ENCODE results near the gene RSKR.

The RSKR gene

GRCh38 chr17:28598389-28598788, 15.6 kb downstream of the RSKR start:
- Histone ChIP-seq H3K36me3 (ENCODE audit: control insufficient read depth, insufficient read depth, low read length) (peaks cover under 1% of the 10 kb centered on the region), H3K4ac (ENCODE audit: low read depth, low read length) (peak overlapping the region; percentile 73), H3K79me2 (ENCODE audit: control insufficient read depth, insufficient read depth, low read length) (peaks cover 6% of the 10 kb centered on the region), H3K4me2 (ENCODE audit: low read length) (peak overlapping the region; percentile 52), H3K23ac (ENCODE audit: low read length) (peak overlapping the region; percentile 56), H3K4me3 (ENCODE audit: low read length) (peak overlapping the region; percentile 93), H3K27me3 (ENCODE audit: insufficient read depth, low read length, poor library complexity) (no peaks in the 10 kb centered on the region), H4K8ac (ENCODE audit: low read depth, low read length) (no peak overlapping the region), H2BK5ac (ENCODE audit: low read length) (no peak overlapping the region), H4K5ac (ENCODE audit: low read length) (no peak overlapping the region), H2BK15ac (replicated peaks; ENCODE audit: low read depth) (no peak overlapping the region), H2BK120ac (ENCODE audit: low read depth, low read length) (no peak overlapping the region), H3K56ac (ENCODE audit: low read length) (peak overlapping the region; percentile 91), H3K4me1 (ENCODE audit: control insufficient read depth, low read depth, low read length) (peaks cover 3% of the 10 kb centered on the region), H3K18ac (ENCODE audit: low read length) (peak overlapping the region; percentile 72), H3K79me1 (ENCODE audit: low read length) (no peaks in the 10 kb centered on the region), H2AK5ac (ENCODE audit: low read length) (no peak overlapping the region), H3K9ac (ENCODE audit: low read length) (peak overlapping the region; percentile 80), H3K27ac (ENCODE audit: low read depth, low read length) (no peak overlapping the region)
- no peak for DNase-seq
- no CpG with 5 or more reads among the region's 17 CpGs for WGBS (ENCODE audit: extremely low coverage, insufficient coverage, low lambda C conversion rate)

DNA sequence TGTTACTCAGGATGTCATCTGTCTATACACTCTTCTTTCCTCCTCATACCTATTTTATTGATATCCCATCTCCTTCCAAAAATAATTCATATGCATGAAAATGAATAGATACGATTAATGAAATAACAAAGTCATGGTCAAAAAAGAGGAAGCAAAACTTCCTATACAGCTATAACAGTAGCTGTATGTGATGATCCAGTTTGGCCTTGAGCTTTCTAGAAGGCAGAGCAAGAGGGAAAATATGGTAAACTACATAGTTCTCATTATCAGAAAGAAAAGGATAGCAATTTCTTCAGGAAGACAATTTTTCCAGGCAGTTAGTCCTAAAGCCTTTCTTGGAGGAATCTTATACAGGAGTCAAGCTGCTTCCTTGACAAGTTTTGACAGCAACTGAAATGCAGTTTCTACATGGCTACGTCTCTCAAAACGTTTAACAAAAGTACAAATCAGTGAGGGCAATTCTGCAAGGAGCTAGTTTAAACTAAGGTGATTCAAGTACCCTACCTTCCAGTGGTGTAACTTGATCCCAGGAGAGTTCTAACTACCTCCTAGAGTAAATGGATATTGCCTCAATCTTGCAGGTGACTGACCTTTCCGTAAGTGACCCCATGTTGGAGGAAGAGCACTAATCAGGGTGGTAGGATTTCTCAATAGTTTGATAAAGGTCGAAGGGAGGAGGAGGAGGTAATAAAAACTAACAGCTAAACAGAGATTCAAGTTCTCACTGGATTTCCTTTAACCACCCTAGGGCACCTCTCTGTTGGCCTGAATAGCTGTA, 16.2 kb downstream of the RSKR start:
- Histone ChIP-seq H3K4me2 (ENCODE audit: low read length) (peak overlapping the region; percentile 52), H2BK15ac (replicated peaks; ENCODE audit: low read depth) (no peak overlapping the region), H3K18ac (ENCODE audit: low read length) (no peak overlapping the region), H3K27ac (ENCODE audit: low read depth, low read length) (no peak overlapping the region), H3K4ac (ENCODE audit: low read depth, low read length) (peak overlapping the region; percentile 73), H2BK5ac (ENCODE audit: low read length) (no peak overlapping the region), H3K4me3 (ENCODE audit: low read length) (peak overlapping the region; percentile 93), H4K8ac (ENCODE audit: low read depth, low read length) (no peak overlapping the region), H3K9ac (ENCODE audit: low read length) (peak overlapping the region; percentile 80), H3K36me3 (ENCODE audit: control insufficient read depth, insufficient read depth, low read length) (peaks cover 6% of the 10 kb centered on the region), H3K79me1 (ENCODE audit: low read length) (no peaks in the 10 kb centered on the region), H3K4me1 (ENCODE audit: control insufficient read depth, low read depth, low read length) (peaks cover 3% of the 10 kb centered on the region), H3K56ac (ENCODE audit: low read length) (peak overlapping the region; percentile 91), H3K79me2 (ENCODE audit: control insufficient read depth, insufficient read depth, low read length) (peaks cover 6% of the 10 kb centered on the region), H4K5ac (ENCODE audit: low read length) (no peak overlapping the region), H2BK120ac (ENCODE audit: low read depth, low read length) (no peak overlapping the region), H2AK5ac (ENCODE audit: low read length) (no peak overlapping the region), H3K27me3 (ENCODE audit: insufficient read depth, low read length, poor library complexity) (no peaks in the 10 kb centered on the region), H3K23ac (ENCODE audit: low read length) (no peak overlapping the region)
- WGBS (ENCODE audit: extremely low coverage, insufficient coverage, low lambda C conversion rate): no CpG with 5 or more reads among the region's 5 CpGs
- DNase-seq: peak; percentile 19

- Histone ChIP-seq H2BK120ac (ENCODE audit: low read depth, low read length) (no peak overlapping the region), H2AK5ac (ENCODE audit: low read length) (no peak overlapping the region), H2BK15ac (replicated peaks; ENCODE audit: low read depth) (no peak overlapping the region), H2BK5ac (ENCODE audit: low read length) (no peak overlapping the region), H3K79me1 (ENCODE audit: low read length) (peaks cover 9% of the 10 kb centered on the region), H3K18ac (ENCODE audit: low read length) (no peak overlapping the region), H3K23ac (ENCODE audit: low read length) (no peak overlapping the region), H3K9ac (ENCODE audit: low read length) (no peak overlapping the region), H3K4me3 (ENCODE audit: low read length) (no peak overlapping the region), H3K56ac (ENCODE audit: low read length) (no peak overlapping the region), H3K4ac (ENCODE audit: low read depth, low read length) (no peak overlapping the region), H3K79me2 (ENCODE audit: control insufficient read depth, insufficient read depth, low read length) (peaks cover under 1% of the 10 kb centered on the region), H4K8ac (ENCODE audit: low read depth, low read length) (no peak overlapping the region), H3K27ac (ENCODE audit: low read depth, low read length) (no peak overlapping the region), H3K27me3 (ENCODE audit: insufficient read depth, low read length, poor library complexity) (no peaks in the 10 kb centered on the region), H4K5ac (ENCODE audit: low read length) (no peak overlapping the region), H3K4me2 (ENCODE audit: low read length) (no peak overlapping the region), H3K4me1 (ENCODE audit: control insufficient read depth, low read depth, low read length) (no peaks in the 10 kb centered on the region), H3K36me3 (ENCODE audit: control insufficient read depth, insufficient read depth, low read length) (peaks cover 30% of the 10 kb centered on the region)
- no CpG with 5 or more reads among the region's 4 CpGs for WGBS (ENCODE audit: extremely low coverage, insufficient coverage, low lambda C conversion rate)
- no peak for DNase-seq
Observed at GRCh38 chr17:28592260-28592659, 21.7 kb downstream of the RSKR start.

DNA sequence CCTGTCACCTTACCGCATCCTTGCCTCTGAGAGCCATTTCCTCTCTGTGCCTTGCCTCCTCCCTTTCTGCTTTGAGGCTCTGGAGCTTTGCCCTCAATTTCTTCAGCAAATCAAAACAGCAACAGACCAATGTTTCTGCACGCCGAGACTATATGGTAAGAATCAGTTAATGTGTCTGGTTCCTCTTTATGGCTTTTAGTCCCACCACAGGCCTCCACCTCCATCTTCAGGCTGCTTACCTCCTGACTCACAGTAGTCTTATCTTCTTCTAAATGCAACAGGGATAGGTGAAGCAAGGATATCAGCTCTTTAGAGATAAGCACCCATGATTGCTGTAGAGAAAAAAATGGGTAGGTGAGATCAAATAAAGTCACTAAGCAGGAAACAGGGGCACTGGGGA, 28.1 kb downstream of the RSKR start:
- H3K79me2 ChIP-seq (ENCODE audit: control insufficient read depth, insufficient read depth, low read length): no peaks in the 10 kb centered on the region
- no CpG with 5 or more reads among the region's 3 CpGs for WGBS (ENCODE audit: extremely low coverage, insufficient coverage, low lambda C conversion rate)
- H3K4ac ChIP-seq (ENCODE audit: low read depth, low read length): no peak overlapping the region
- no peak overlapping the region for H3K27ac ChIP-seq (ENCODE audit: low read depth, low read length)
- peaks cover 6% of the 10 kb centered on the region for H3K79me1 ChIP-seq (ENCODE audit: low read length)
- no peaks in the 10 kb centered on the region for H3K27me3 ChIP-seq (ENCODE audit: insufficient read depth, low read length, poor library complexity)
- no peak overlapping the region for H2BK120ac ChIP-seq (ENCODE audit: low read depth, low read length)
- H3K4me2 ChIP-seq (ENCODE audit: low read length): no peak overlapping the region
- no peak overlapping the region for H3K4me3 ChIP-seq (ENCODE audit: low read length)
- no peak overlapping the region for H3K56ac ChIP-seq (ENCODE audit: low read length)
- H4K8ac ChIP-seq (ENCODE audit: low read depth, low read length): no peak overlapping the region
- no peak overlapping the region for H3K23ac ChIP-seq (ENCODE audit: low read length)
- no peak overlapping the region for H3K18ac ChIP-seq (ENCODE audit: low read length)
- no peak overlapping the region for H2BK15ac ChIP-seq (replicated peaks; ENCODE audit: low read depth)
- H3K9ac ChIP-seq (ENCODE audit: low read length): no peak overlapping the region
- no peak overlapping the region for H2BK5ac ChIP-seq (ENCODE audit: low read length)
- no peak for DNase-seq
- H3K4me1 ChIP-seq (ENCODE audit: control insufficient read depth, low read depth, low read length): no peaks in the 10 kb centered on the region
- no peak overlapping the region for H2AK5ac ChIP-seq (ENCODE audit: low read length)
- peaks cover 38% of the 10 kb centered on the region for H3K36me3 ChIP-seq (ENCODE audit: control insufficient read depth, insufficient read depth, low read length)
- H4K5ac ChIP-seq (ENCODE audit: low read length): no peak overlapping the region

DNA sequence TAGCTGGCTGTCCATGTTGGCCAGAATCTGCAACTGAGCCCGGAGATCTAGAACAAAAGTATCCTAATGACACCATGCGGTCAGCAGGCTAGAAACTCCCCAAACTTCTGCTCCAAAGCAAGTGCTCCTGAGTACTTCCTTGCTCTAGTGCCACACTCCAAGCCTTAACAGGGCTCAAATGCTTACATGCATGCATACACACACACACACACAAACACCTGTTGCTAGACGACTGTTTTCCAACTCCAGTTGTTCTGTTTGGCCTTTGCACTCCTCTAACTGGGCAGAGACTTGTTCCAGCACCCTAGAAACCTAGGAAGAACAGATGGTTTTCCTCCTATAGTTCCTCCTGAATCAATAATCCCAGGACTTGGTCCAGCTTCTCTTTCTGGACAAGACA, 29.6 kb downstream of the RSKR start:
- H2AK5ac ChIP-seq (ENCODE audit: low read length): no peak overlapping the region
- no peak overlapping the region for H4K8ac ChIP-seq (ENCODE audit: low read depth, low read length)
- no peak overlapping the region for H3K23ac ChIP-seq (ENCODE audit: low read length)
- no peak overlapping the region for H3K4me3 ChIP-seq (ENCODE audit: low read length)
- H3K27ac ChIP-seq (ENCODE audit: low read depth, low read length): no peak overlapping the region
- H3K36me3 ChIP-seq (ENCODE audit: control insufficient read depth, insufficient read depth, low read length): peaks cover 38% of the 10 kb centered on the region
- DNase-seq: no peak
- H3K56ac ChIP-seq (ENCODE audit: low read length): no peak overlapping the region
- no peak overlapping the region for H2BK5ac ChIP-seq (ENCODE audit: low read length)
- no peak overlapping the region for H3K9ac ChIP-seq (ENCODE audit: low read length)
- no peak overlapping the region for H3K4ac ChIP-seq (ENCODE audit: low read depth, low read length)
- no peak overlapping the region for H4K5ac ChIP-seq (ENCODE audit: low read length)
- H3K4me2 ChIP-seq (ENCODE audit: low read length): no peak overlapping the region
- H2BK120ac ChIP-seq (ENCODE audit: low read depth, low read length): no peak overlapping the region
- no peak overlapping the region for H2BK15ac ChIP-seq (replicated peaks; ENCODE audit: low read depth)
- no peak overlapping the region for H3K18ac ChIP-seq (ENCODE audit: low read length)
- H3K79me1 ChIP-seq (ENCODE audit: low read length): peaks cover 6% of the 10 kb centered on the region
- WGBS (ENCODE audit: extremely low coverage, insufficient coverage, low lambda C conversion rate): no CpG with 5 or more reads among the region's 3 CpGs
- H3K79me2 ChIP-seq (ENCODE audit: control insufficient read depth, insufficient read depth, low read length): no peaks in the 10 kb centered on the region
- H3K4me1 ChIP-seq (ENCODE audit: control insufficient read depth, low read depth, low read length): no peaks in the 10 kb centered on the region
- no peaks in the 10 kb centered on the region for H3K27me3 ChIP-seq (ENCODE audit: insufficient read depth, low read length, poor library complexity)

DNA sequence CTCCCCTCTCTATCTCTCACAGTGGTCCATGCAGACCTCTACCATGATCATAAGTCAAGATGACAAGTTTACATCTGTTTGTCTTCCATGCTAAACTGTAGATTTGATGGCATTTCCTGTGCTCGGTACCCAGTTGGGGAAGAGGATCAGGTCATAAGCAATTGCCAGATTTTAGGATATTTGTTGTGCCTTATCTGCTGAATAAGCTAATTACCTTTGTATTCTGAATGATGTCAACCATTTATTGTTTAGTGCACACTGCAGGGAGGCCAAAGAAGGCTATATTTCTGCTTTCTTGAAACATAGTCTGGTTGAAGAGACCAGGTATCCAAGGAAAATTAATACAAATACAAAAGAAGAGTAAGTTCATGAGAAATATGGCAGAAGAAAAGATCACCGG, 31.5 kb downstream of the RSKR start:
- Histone ChIP-seq H3K4me2 (ENCODE audit: low read length) (no peak overlapping the region), H4K8ac (ENCODE audit: low read depth, low read length) (no peak overlapping the region), H2BK15ac (replicated peaks; ENCODE audit: low read depth) (no peak overlapping the region), H3K56ac (ENCODE audit: low read length) (no peak overlapping the region), H3K4me3 (ENCODE audit: low read length) (no peak overlapping the region), H3K23ac (ENCODE audit: low read length) (no peak overlapping the region), H2BK120ac (ENCODE audit: low read depth, low read length) (no peak overlapping the region), H3K79me1 (ENCODE audit: low read length) (no peaks in the 10 kb centered on the region), H3K4me1 (ENCODE audit: control insufficient read depth, low read depth, low read length) (no peaks in the 10 kb centered on the region), H2BK5ac (ENCODE audit: low read length) (no peak overlapping the region), H3K18ac (ENCODE audit: low read length) (no peak overlapping the region), H4K5ac (ENCODE audit: low read length) (no peak overlapping the region), H3K27ac (ENCODE audit: low read depth, low read length) (no peak overlapping the region), H3K9ac (ENCODE audit: low read length) (no peak overlapping the region), H3K36me3 (ENCODE audit: control insufficient read depth, insufficient read depth, low read length) (peaks cover 42% of the 10 kb centered on the region), H3K27me3 (ENCODE audit: insufficient read depth, low read length, poor library complexity) (no peaks in the 10 kb centered on the region), H3K4ac (ENCODE audit: low read depth, low read length) (no peak overlapping the region), H2AK5ac (ENCODE audit: low read length) (no peak overlapping the region), H3K79me2 (ENCODE audit: control insufficient read depth, insufficient read depth, low read length) (no peaks in the 10 kb centered on the region)
- DNase-seq: no peak
- WGBS (ENCODE audit: extremely low coverage, insufficient coverage, low lambda C conversion rate): no CpG with 5 or more reads among the region's 2 CpGs

All from mesendoderm (in vitro differentiated cells).